Subcutaneous adipose tissue (tissue), 4 donors: ENCODE measurements around the gene PARP16. TPM values are rescaled to one million over a fixed set of nuclear protein-coding genes. Genes with fewer than 3 reads are reported as not detected.

Experiments
- total RNA-seq, 4 donors: library from RNA; depleted of rRNA; stranded (reverse); fragments of >200 nt; gene quantifications; one replicate each; pipeline ENCODE4 v1.1.0, GENCODE V29; 2016
- TF ChIP-seq, protein P1 (sequence below): fragments of 450-650 bp; IDR thresholded peaks from one replicate; pipeline ENCODE4 v1.5.1; 2016; ENCODE audit warnings: low read depth, mild to moderate bottlenecking, control low read depth, antibody characterized with exemption, moderate library complexity

The PARP16 gene
- total RNA-seq, 4 donors from 2014 or later = 8.1 to 13.4 (median 11.0) TPM

DNA sequence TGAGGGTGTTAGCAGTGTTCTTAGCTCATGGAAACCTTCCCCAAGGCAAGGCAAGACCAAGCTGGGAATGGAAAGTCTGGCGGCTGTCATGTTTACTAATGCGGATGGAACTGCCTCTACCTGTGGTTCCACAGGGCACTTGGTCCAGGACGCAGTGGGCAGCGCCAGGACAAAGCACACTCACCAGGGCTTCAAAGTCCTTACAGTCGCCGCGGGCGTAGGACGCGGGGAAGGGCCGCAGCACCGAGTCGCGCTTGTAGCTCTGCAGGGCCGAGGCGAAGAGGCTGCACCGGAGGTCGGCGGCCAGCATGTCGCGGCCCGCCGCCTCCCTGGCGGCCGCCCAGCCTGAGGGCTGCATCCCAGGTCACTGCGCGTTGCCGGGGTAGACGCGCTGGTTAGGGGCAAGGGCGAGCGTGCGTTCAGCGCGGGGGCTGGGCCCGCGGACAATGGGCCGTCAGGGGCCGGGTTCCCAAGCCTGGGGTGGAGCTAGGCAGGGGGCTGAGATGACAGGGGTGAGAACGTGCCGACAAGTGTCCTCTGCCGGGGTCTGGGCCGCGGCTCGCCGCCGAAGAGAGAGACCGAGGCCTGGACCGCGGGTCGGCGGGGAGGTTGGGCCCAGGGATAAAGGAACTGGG, 497 bp downstream of the PARP16 start:
- TF ChIP-seq, protein P1, sequence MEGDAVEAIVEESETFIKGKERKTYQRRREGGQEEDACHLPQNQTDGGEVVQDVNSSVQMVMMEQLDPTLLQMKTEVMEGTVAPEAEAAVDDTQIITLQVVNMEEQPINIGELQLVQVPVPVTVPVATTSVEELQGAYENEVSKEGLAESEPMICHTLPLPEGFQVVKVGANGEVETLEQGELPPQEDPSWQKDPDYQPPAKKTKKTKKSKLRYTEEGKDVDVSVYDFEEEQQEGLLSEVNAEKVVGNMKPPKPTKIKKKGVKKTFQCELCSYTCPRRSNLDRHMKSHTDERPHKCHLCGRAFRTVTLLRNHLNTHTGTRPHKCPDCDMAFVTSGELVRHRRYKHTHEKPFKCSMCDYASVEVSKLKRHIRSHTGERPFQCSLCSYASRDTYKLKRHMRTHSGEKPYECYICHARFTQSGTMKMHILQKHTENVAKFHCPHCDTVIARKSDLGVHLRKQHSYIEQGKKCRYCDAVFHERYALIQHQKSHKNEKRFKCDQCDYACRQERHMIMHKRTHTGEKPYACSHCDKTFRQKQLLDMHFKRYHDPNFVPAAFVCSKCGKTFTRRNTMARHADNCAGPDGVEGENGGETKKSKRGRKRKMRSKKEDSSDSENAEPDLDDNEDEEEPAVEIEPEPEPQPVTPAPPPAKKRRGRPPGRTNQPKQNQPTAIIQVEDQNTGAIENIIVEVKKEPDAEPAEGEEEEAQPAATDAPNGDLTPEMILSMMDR = no peak

DNA sequence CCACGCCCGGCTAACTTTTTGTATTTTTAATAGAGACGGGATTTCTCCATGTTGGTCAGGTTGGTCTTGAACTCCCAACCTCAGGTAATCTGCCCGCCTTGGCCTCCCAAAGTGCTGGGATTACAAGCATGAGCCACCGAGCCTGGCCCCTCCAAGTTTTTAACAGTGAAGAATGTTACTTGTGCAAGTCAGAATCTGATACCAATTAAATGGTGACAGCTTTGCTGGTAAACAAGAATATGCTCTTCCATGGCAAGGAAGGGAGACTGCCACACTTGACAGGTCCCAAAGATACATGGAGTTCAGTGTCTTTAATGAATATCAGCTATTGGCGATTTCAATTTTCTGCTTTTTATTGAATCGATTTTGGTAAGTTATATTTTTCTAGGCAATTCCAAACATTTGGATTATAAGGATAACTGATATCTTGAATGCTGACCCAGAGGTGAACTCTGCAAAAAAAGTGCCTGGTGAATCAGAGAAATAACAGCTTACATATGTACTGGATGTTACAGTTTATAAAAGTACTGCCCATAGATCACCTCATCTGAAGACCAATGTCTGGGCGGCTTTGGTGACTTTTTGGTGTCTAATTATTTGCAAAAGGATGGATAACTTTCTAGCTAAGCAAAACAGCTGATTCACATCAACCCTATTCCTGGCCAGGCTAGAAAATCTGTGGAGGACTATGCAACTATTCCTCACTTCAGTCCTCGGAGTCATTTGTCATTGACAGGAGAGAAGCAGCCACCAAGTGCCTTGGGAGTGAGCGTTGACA, 1.2 kb downstream of the PARP16 start:
- TF ChIP-seq, protein P1 = no peak

DNA sequence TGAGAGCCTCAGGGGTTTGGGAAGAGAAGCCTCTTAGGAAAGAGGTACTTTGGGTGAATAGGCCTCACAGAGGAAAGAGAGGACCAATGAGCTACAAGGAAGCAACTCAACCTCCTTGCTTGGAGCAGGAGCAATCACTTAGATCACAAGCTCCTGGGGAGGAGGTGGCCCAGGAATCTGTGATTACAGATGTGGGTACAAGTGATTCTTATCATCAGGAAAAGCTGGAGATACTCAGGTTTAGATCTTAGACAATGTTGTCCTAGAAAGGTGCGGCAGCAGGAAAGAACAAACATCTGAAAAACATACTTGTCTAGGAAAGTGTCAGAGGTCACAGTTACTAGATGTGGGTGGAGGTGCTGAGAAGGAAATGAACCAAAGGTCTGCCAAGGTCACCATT, 8.2 kb downstream of the PARP16 start:
- TF ChIP-seq, protein P1 = no peak

DNA sequence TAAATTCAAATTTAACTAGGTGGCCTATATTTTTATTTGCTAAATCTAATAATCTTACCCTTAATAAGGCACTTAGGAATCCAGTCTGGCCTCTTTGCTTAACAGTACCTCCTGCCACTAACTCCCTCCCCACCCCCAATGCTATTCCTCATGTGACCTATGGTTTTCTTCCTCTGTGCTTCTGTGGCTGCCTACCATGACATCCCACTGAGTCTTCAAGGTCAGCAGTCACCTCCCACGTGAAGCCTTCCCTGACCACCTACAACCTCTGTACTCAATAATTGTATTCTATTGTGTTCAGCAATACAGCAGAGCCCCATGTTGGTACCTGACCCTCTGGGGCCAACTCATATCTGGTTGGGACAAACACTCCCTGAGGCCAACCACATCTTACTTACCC, 9.7 kb downstream of the PARP16 start:
- TF ChIP-seq, protein P1 = no peak

DNA sequence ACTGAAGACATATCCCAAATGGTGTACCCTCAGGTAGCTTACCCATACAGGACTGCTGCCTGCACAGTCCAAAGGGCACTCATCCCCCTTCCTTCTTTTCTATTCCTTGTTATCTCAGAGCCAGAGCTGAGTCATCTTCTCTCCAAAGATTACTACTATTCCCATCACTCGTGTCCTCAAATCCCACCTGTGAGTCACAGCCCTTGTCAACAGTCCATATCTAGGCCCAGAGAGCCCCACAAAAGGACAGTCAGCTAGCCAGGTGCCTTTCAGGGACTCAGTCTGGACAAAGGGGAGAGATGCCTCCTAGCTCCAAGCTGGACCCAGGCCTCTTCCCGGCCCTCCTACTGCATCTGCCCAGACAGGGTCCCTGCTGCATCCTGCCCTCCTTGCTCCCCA, 11.0 kb downstream of the PARP16 start:
- TF ChIP-seq, protein P1 = no peak

DNA sequence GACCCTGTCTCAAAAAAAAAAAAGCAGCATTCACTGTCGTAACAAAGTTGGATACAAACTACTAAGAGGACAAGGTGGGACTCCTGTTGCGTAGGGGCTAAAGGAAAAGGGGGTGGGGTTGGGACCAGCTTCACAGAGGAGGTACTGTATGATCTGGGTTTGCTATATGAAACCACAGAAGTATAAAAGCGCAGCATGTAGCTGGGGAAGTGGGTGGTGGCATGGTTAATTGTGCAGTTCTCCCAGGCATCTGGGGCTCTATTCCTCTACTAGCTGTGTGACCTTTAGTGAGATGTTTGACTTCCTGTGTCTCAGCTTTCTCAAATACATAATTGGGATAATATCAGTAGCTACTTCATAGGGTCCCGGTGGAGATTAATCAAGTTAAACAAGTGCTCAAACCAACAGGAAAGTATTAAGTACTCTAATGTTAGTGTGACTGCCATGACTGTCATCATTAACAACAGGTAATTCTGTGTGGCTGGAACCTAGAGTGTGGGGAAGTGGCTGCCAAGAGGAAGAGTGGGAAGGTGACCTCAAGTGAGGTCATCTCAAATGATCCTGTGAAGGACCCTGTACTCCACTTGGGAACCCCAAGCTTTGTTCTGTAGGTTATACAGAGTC, 11.5 kb downstream of the PARP16 start:
- TF ChIP-seq, protein P1 = no peak

DNA sequence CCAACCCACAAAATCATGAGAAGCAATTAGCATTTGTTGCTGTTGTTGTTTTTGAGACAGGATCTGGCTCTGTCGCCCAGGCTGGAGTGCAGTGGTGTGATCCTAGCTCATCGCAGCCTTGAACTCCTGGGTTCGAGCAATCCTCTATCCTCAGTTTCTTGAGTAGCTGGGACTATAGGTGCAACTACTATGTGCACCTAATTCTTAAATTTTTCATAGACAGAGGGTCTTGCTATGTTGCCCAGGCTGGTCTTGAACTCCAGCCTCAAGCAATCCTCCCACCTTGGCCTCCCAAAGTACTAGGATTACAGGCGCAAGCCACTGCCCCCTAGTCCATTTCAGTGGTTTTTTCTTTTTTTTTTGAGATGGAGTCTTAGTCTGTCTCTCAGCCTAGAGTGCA, 18.3 kb downstream of the PARP16 start:
- TF ChIP-seq, protein P1 = no peak
